GM23248 (cell line): ENCODE data around the gene CST1.

Experiments used
- EZH2 ChIP-seq: fragments of 200-600 bp; sonication (generic); IDR thresholded peaks from 2 replicates; pipeline ENCODE4 v1.6.1; 2018; ENCODE audit warnings: antibody characterized with exemption, mild to moderate bottlenecking; ENCODE audit not compliant: insufficient read depth, poor library complexity, severe bottlenecking
- EZH2phosphoT487 ChIP-seq: fragments of 200-600 bp; sonication (generic); IDR thresholded peaks from 2 replicates; pipeline ENCODE4 v1.6.1; 2018; ENCODE audit warnings: antibody characterized with exemption, moderate library complexity, mild to moderate bottlenecking, low read depth; ENCODE audit not compliant: insufficient read depth

DNA sequence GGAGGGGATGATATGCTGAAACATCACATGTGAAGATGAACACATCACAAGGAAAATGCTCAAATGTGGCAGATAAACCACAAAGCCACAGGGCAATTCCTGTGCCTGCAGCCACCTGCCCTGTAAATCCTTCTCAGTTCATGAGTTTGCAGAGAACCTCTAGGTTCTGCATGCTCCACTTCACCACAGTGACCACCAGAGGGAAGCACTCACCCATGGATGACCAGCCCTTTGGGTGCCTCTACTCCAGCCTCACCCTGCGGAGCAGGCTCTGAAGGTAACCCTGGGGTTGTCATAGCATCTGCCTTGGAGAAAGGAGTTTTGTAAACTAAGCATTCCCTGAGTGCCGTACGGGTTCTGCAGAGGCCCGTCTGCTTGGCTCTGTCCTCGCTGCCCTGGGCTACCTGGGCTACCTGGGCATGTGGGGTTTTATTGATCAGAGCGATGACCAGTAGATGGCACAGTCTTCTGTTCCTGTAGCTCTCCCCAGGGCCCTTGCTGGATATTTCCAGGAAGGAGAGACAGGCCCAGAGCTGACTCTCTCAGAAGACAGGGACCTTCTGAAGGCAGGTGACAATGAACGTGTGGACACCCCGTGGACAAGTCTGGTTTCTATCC, 31.7 kb upstream of the CST1 start:
- TF ChIP-seq EZH2 (no peak), EZH2phosphoT487 (no peak)
